ENCODE results near the gene PYHIN1. TPM values are rescaled to one million over a fixed set of nuclear protein-coding genes. Genes with fewer than 3 reads are reported as not detected.

The PYHIN1 gene
- total RNA-seq, 3 donors from 2014 or later, result 2.5 to 2.9 (median 2.6) TPM

- intact Hi-C loops (cut with DNase I; ENCODE audit: low total_unique reads), result no loop called here
- Histone ChIP-seq H3K4me3 (no peak overlapping the region), H3K27me3 (no peaks in the 10 kb centered on the region), H3K4me1 (no peaks in the 10 kb centered on the region), H3K9me3 (peaks cover 0 to 5% of the 10 kb centered on the region in 2 donors), H3K36me3 (no peaks in the 10 kb centered on the region), H3K27ac (no peak overlapping the region)
- no peak for DNase-seq (ENCODE audit: low spot score in 2 of 2)
- TF ChIP-seq CTCF (IDR thresholded peaks at IDR 0.05) (no peak), POLR2A (IDR thresholded peaks at IDR 0.05) (no peak), POLR2AphosphoS5 (IDR thresholded peaks at IDR 0.05) (no peak)
Measured at GRCh38 chr1:158983235-158983634, 51.9 kb downstream of the PYHIN1 start.

- intact Hi-C loops (cut with DNase I; ENCODE audit: low total_unique reads), result no loop called here
- no peak for TF ChIP-seq POLR2A (IDR thresholded peaks at IDR 0.05)
- TF ChIP-seq CTCF (IDR thresholded peaks at IDR 0.05), result no peak
- no peak for TF ChIP-seq POLR2AphosphoS5 (IDR thresholded peaks at IDR 0.05)
- DNase-seq (ENCODE audit: low spot score in 2 of 2), result no peak
Measured at GRCh38 chr1:158984386-158984785, 53.0 kb downstream of the PYHIN1 start.

GRCh38 chr1:158989424-158989823 is 58.1 kb downstream of the PYHIN1 start:
- Histone ChIP-seq H3K9me3 (no peaks in the 10 kb centered on the region), H3K27ac (no peak overlapping the region), H3K4me3 (no peak overlapping the region), H3K27me3 (no peaks in the 10 kb centered on the region), H3K4me1 (no peaks in the 10 kb centered on the region), H3K36me3 (no peaks in the 10 kb centered on the region)
- intact Hi-C loops (cut with DNase I; ENCODE audit: low total_unique reads), result no loop called here
- TF ChIP-seq CTCF (IDR thresholded peaks at IDR 0.05) (no peak), POLR2AphosphoS5 (IDR thresholded peaks at IDR 0.05) (no peak), POLR2A (IDR thresholded peaks at IDR 0.05) (no peak)
- DNase-seq (ENCODE audit: low spot score in 2 of 2), result no peak

More at GRCh38 chr1:158984386-158984785, 53.0 kb downstream of the PYHIN1 start:
- Histone ChIP-seq H3K9me3 (peaks cover 0 to 5% of the 10 kb centered on the region in 2 donors), H3K4me1 (no peaks in the 10 kb centered on the region), H3K27me3 (no peaks in the 10 kb centered on the region), H3K36me3 (no peaks in the 10 kb centered on the region), H3K4me3 (no peak overlapping the region), H3K27ac (no peak overlapping the region)

- intact Hi-C loops (cut with DNase I; ENCODE audit: low total_unique reads), result no loop called here
- no peak for DNase-seq (ENCODE audit: low spot score in 2 of 2)
- H3K27ac ChIP-seq, result no peak overlapping the region
- TF ChIP-seq POLR2AphosphoS5 (IDR thresholded peaks at IDR 0.05), result no peak
- no peak for TF ChIP-seq CTCF (IDR thresholded peaks at IDR 0.05)
- TF ChIP-seq POLR2A (IDR thresholded peaks at IDR 0.05), result no peak
- no peaks in the 10 kb centered on the region for H3K36me3 ChIP-seq
- no peaks in the 10 kb centered on the region for H3K4me1 ChIP-seq
- no peaks in the 10 kb centered on the region for H3K27me3 ChIP-seq
- no peak overlapping the region for H3K4me3 ChIP-seq
- no peaks in the 10 kb centered on the region for H3K9me3 ChIP-seq
Measured at GRCh38 chr1:158992787-158993312, 61.5 kb downstream of the PYHIN1 start.

GRCh38 chr1:158996998-158997397 is 65.6 kb downstream of the PYHIN1 start:
- TF ChIP-seq POLR2A (IDR thresholded peaks at IDR 0.05), result no peak
- TF ChIP-seq POLR2AphosphoS5 (IDR thresholded peaks at IDR 0.05), result no peak
- TF ChIP-seq CTCF (IDR thresholded peaks at IDR 0.05), result no peak
- Histone ChIP-seq H3K36me3 (no peaks in the 10 kb centered on the region), H3K4me1 (no peaks in the 10 kb centered on the region), H3K27ac (no peak overlapping the region), H3K4me3 (no peak overlapping the region), H3K27me3 (no peaks in the 10 kb centered on the region), H3K9me3 (no peaks in the 10 kb centered on the region)
- no peak for DNase-seq (ENCODE audit: low spot score in 2 of 2)
- intact Hi-C loops (cut with DNase I; ENCODE audit: low total_unique reads), result no loop called here
